GM12872 (cell line): ENCODE results near the gene ZNF8.

Source experiments
- TF ChIP-seq, protein P1 (sequence below): IDR thresholded peaks from 3 replicates; pipeline ENCODE4 v1.5.1; 2011; ENCODE audit warnings: low read depth, mild to moderate bottlenecking, low read length, moderate library complexity; ENCODE audit not compliant: insufficient read depth

Gene ZNF8

DNA sequence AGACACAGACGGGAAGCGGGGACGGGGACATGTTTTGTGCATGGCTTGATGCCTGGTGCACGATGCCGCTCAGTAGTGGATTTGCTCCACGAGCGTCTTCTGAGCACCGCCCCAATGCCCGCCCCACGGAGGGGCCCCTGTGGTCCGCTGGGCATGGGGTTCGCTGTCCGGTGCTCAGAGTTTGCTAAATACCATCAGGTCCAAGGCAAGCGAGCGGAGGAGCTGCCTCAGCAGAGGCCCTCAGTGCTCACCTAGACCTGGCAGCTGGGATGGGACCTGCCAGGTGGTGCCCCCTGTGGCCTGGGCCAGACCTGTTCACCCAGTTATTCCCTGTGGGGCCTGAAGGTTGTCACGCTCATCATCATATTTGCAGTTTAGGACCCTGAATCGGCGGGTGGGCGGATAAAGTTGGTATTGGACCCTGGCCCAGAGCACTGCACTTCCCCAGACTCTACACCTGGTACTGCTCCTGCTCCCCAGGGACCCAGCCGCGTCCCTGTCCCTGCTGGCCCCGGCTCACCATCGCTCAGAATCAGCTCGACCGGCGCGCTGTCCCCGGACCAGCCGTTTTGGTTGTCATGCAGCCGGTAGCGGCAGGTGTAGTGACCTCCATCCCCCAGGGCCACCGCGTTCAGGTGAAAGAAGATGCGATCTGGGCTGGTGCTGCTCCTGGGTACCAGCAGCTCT, 72.3 kb downstream of the ZNF8 start:
- TF ChIP-seq, protein P1, sequence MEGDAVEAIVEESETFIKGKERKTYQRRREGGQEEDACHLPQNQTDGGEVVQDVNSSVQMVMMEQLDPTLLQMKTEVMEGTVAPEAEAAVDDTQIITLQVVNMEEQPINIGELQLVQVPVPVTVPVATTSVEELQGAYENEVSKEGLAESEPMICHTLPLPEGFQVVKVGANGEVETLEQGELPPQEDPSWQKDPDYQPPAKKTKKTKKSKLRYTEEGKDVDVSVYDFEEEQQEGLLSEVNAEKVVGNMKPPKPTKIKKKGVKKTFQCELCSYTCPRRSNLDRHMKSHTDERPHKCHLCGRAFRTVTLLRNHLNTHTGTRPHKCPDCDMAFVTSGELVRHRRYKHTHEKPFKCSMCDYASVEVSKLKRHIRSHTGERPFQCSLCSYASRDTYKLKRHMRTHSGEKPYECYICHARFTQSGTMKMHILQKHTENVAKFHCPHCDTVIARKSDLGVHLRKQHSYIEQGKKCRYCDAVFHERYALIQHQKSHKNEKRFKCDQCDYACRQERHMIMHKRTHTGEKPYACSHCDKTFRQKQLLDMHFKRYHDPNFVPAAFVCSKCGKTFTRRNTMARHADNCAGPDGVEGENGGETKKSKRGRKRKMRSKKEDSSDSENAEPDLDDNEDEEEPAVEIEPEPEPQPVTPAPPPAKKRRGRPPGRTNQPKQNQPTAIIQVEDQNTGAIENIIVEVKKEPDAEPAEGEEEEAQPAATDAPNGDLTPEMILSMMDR = no peak

DNA sequence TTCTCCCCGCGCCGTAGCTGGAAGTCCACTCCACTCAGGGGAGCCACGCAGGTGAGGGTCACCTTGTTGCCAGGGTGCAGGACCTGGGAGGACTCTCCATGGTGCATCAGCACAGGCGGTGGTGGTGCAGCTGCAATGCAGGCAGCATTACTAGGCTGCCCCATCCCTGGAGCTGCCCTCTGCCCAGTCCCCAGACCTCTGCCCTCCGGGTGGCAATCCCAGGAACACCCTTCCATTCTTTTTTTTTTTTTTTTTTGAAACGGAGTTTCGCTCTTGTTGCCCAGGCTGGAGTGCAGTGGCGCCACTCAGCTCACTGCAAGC, 72.8 kb downstream of the ZNF8 start:
- TF ChIP-seq, protein P1 = no peak

DNA sequence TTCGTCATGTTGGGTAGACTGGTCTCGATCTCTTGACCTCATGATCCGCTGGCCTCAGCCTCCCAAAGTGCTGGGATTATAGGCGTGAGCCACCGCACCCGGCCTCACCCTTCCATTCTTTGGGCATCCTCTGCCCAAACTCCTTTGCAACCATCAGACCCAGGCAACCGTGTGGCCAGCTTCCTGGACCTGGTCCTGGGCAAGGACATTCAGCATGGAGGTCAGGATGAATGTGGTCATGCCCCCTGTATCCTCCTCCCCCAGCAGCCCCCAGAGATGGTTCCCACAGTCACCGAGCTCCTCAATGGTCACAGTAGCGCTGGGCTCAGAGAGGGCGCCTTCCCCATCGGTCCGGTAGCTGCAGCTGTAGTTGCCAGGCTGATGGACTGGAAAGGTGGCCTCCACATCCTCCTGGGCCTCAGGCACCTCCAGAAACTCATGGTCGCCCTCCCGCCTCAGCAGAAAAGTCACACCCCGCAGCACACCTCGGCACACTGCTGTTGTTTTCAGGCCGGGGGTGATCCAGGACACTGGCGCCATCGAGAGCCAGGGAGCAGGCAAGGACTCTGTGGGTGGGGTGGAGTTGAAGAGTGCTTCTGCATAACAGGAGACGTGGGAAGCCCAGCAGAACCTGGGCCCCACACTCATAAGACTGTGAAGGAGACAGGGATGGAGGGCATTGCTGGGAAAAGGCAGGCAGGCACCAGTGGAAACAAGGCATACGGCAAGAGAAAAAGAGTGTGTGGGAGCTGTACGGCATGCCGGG, 73.4 kb downstream of the ZNF8 start:
- TF ChIP-seq, protein P1 = no peak
